Thoracic aorta (tissue), 2 donors: ENCODE data around the gene BCL2L2. TPM values are rescaled to one million over a fixed set of nuclear protein-coding genes. Genes with fewer than 3 reads are reported as not detected.

ENCODE experiments used
- ATAC-seq: fragments of 150-250 bp; one replicate; pipeline ENCODE4 v1.8.0; 2017; ENCODE audit warnings: low read depth; ENCODE audit not compliant: insufficient number of reproducible peaks, low FRiP score
- DNase-seq: peaks from one replicate; pipeline ENCODE4 v3.0.0-alpha.2; 2020; ENCODE audit warnings: low spot score
- H3K27ac ChIP-seq, 2 donors: fragments of 200-600 bp; sonication (generic); 1 replicate in 1 of 2; 2 replicates in 1 of 2; pipeline ENCODE4 v1.5.1; 2016; ENCODE audit warnings: mild to moderate bottlenecking in 2 of 2, moderate library complexity in 2 of 2
- H3K27me3 ChIP-seq: fragments of 200-600 bp; sonication (generic); replicated peaks from 2 replicates; pipeline ENCODE4 v1.6.0; 2016; ENCODE audit warnings: mild to moderate bottlenecking; ENCODE audit not compliant: insufficient read depth
- H3K36me3 ChIP-seq: fragments of 200-600 bp; sonication (generic); one replicate; pipeline ENCODE4 v1.5.1; 2016
- H3K4me1 ChIP-seq, 2 donors: fragments of 200-600 bp; sonication (generic); 1 replicate in 1 of 2; 2 replicates in 1 of 2; pipeline versions ENCODE4 v1.5.1 to v1.6.0; 2016; ENCODE audit warnings: low read depth in 2 of 2, mild to moderate bottlenecking in 1 of 2; ENCODE audit not compliant: control insufficient read depth in 1 of 2
- H3K4me3 ChIP-seq: fragments of 200-600 bp; sonication (generic); 2 replicates; pipeline ENCODE4 v1.5.1; 2016; ENCODE audit warnings: mild to moderate bottlenecking
- H3K9me3 ChIP-seq: fragments of 200-600 bp; sonication (generic); 2 replicates; pipeline ENCODE4 v1.5.1; 2016
- total RNA-seq, 2 donors: library from RNA; depleted of rRNA; stranded (reverse); fragments of >200 nt; gene quantifications; one replicate each; pipeline versions ENCODE4 v1.1.0 to v1.2.3, GENCODE V29; 2016
- TF ChIP-seq, protein P1 (sequence below): fragments of 200-600 bp; sonication (generic); IDR thresholded peaks from one replicate; pipeline ENCODE4 v1.5.1; 2019; ENCODE audit warnings: antibody characterized with exemption

The BCL2L2 gene
- total RNA-seq, 2 donors from 2014 or later = 50.6 to 74.4 TPM

DNA sequence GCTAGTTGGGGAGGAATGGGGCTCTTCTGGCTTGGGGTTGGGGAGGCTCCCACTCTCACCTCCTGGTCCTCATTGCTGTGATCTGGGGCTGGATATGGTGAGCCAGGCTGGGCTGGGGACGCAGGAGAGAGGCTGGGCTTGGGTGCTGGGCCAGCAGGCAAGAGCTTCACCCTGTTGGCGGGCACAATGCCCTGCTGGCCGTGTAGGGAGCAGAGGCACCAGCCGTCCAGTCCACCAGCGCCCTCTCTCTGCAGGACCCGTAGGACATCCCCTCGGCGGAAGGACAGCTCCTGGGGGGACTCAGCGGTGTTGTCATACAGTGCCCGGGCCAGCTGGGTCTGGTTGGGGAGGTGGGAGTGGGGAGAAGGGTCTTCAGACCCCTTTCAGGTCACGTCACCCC is 53.9 kb downstream of the BCL2L2 start:
- Histone ChIP-seq H3K27me3 (no peaks in the 10 kb centered on the region), H3K27ac (peak overlapping the region in 1 of 2 donors; percentile 1), H3K36me3 (peaks cover 6% of the 10 kb centered on the region), H3K4me1 (peaks cover 0 to 28% of the 10 kb centered on the region in 2 donors), H3K9me3 (no peaks in the 10 kb centered on the region), H3K4me3 (no peak overlapping the region)
- DNase-seq = no peak
- no peak for ATAC-seq
- TF ChIP-seq, protein P1, sequence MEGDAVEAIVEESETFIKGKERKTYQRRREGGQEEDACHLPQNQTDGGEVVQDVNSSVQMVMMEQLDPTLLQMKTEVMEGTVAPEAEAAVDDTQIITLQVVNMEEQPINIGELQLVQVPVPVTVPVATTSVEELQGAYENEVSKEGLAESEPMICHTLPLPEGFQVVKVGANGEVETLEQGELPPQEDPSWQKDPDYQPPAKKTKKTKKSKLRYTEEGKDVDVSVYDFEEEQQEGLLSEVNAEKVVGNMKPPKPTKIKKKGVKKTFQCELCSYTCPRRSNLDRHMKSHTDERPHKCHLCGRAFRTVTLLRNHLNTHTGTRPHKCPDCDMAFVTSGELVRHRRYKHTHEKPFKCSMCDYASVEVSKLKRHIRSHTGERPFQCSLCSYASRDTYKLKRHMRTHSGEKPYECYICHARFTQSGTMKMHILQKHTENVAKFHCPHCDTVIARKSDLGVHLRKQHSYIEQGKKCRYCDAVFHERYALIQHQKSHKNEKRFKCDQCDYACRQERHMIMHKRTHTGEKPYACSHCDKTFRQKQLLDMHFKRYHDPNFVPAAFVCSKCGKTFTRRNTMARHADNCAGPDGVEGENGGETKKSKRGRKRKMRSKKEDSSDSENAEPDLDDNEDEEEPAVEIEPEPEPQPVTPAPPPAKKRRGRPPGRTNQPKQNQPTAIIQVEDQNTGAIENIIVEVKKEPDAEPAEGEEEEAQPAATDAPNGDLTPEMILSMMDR = no peak

DNA sequence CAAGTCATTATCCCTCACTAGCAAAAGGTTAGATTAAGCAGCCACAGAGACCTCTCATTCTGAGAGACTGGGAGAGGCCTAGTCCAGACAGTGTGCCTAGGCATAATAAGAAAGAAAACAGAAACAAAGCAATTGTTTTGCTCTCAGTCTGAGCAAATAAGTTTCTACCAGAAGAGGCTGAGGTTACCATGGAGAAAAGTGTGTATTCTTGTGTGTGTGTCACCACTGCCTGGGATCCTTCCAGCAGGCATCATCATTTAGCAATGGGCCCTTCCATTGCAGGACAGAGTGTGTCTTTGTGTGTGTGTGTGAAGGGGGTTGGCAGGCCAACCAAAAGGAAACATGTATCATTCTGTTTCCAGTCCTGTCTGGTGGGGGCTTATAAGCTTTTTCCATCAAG is 54.7 kb downstream of the BCL2L2 start:
- H3K4me1 ChIP-seq = peaks cover 0 to 28% of the 10 kb centered on the region in 2 donors
- no peaks in the 10 kb centered on the region for H3K9me3 ChIP-seq
- H3K27me3 ChIP-seq = no peaks in the 10 kb centered on the region
- peaks cover 6% of the 10 kb centered on the region for H3K36me3 ChIP-seq
- TF ChIP-seq, protein P1 = no peak
- DNase-seq = no peak
- H3K27ac ChIP-seq = peak overlapping the region in 1 of 2 donors; percentile 1
- H3K4me3 ChIP-seq = no peak overlapping the region
- ATAC-seq = no peak

Other genes with a start within 250 kb of the BCL2L2 start
- gene CDH24, start 249.3 kb upstream of the BCL2L2 start, total RNA-seq = 1 to 10 TPM; 1.1 to 6.2 TPM
- 100 to 1,000 TPM; 117 to 154 TPM for gene ACIN1, start 211.7 kb upstream of the BCL2L2 start, total RNA-seq
- 10 to 100 TPM; 18.0 to 18.4 TPM for gene C14orf119, start 211.3 kb upstream of the BCL2L2 start, total RNA-seq
- gene CIROP, start 201.8 kb upstream of the BCL2L2 start, total RNA-seq = 1 to 10 TPM in 1 of 2 donors, not detected in 1; 1.1 TPM
- gene CEBPE, start 187.6 kb upstream of the BCL2L2 start, total RNA-seq = not detected
- 10 to 100 TPM; 18.4 to 28.0 TPM for gene SLC7A8, start 123.2 kb upstream of the BCL2L2 start, total RNA-seq
- gene RNF212B, start 68.9 kb upstream of the BCL2L2 start, total RNA-seq = not detected
- 1 to 10 TPM; 4.6 to 6.2 TPM for gene HOMEZ, start 20.7 kb upstream of the BCL2L2 start, total RNA-seq
- 1 to 10 TPM; 8.7 TPM for gene PPP1R3E, start 4.0 kb upstream of the BCL2L2 start, total RNA-seq
- gene PABPN1, start 14.6 kb downstream of the BCL2L2 start, total RNA-seq = 10 to 100 TPM; 44.8 to 54.9 TPM
- 10 to 100 TPM; 55.1 to 72.3 TPM for gene SLC22A17, start 46.1 kb downstream of the BCL2L2 start, total RNA-seq
- gene EFS, start 58.3 kb downstream of the BCL2L2 start, total RNA-seq = 10 to 100 TPM; 23.3 to 38.2 TPM
- gene IL25, start 66.0 kb downstream of the BCL2L2 start, total RNA-seq = not detected
- 1 to 10 TPM in 1 of 2 donors, not detected in 1; 2.6 TPM for gene CMTM5, start 70.2 kb downstream of the BCL2L2 start, total RNA-seq
- not detected for gene MYH6, start 101.4 kb downstream of the BCL2L2 start, total RNA-seq
- gene MYH7, start 128.8 kb downstream of the BCL2L2 start, total RNA-seq = under 1 TPM in 1 of 2 donors, not detected in 1; 0.81 TPM
- 10 to 100 TPM; 29.1 to 46.3 TPM for gene NGDN, start 162.9 kb downstream of the BCL2L2 start, total RNA-seq
- 1 to 10 TPM in 1 of 2 donors, under 1 TPM in 1; 0.49 to 1.5 TPM for gene ZFHX2, start 244.9 kb downstream of the BCL2L2 start, total RNA-seq
- 10 to 100 TPM; 17.8 to 30.9 TPM for gene THTPA, start 249.4 kb downstream of the BCL2L2 start, total RNA-seq